GM10248 (cell line): ENCODE results near the gene GZMH.

Source experiments
- CTCF ChIA-PET: fragments of 300-600 bp; sonication (Branson Sonifier 250); formaldehyde crosslinking; extraction: SDS; loops from one replicate; lab custom pipeline; 2021; ENCODE audit warnings: antibody characterized with exemption; lab: Yijun Ruan, JAX
- POLR2A ChIA-PET: fragments of 350-650 bp; sonication (Branson Sonifier 250); formaldehyde crosslinking; extraction: SDS; loops from one replicate; lab custom pipeline; 2020; ENCODE audit warnings: antibody characterized with exemption; lab: Yijun Ruan, JAX
- DNase-seq: peaks from one replicate; pipeline ENCODE4 v3.0.0; 2012; ENCODE audit errors: extremely low spot score
- TF ChIP-seq, protein P1 (sequence below): IDR thresholded peaks from 2 replicates; pipeline ENCODE4 v1.5.1; 2012; ENCODE audit warnings: mild to moderate bottlenecking, low read depth; ENCODE audit errors: extremely low read depth, missing control alignments, control extremely low read depth

GZMH gene

DNA sequence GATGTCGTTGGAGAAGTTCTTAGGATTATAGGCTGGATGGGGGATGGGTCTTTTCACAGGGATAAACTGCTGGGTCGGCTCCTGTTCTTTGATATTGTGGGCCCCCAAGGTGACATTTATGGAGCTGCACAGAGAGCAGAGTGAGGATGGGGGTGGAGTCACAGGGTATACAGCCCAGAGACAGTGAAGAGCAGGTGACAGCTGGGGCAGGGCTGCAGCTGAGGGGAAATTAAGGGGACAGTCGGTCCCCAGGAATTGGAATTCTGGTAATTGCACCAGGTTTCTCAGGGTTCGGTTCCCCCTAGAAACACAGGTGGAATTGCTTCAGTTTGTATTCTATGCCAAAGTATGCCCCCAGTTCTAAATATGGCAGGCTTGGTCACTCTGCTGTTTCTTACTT, 22.9 kb upstream of the GZMH start:
- TF ChIP-seq, protein P1, sequence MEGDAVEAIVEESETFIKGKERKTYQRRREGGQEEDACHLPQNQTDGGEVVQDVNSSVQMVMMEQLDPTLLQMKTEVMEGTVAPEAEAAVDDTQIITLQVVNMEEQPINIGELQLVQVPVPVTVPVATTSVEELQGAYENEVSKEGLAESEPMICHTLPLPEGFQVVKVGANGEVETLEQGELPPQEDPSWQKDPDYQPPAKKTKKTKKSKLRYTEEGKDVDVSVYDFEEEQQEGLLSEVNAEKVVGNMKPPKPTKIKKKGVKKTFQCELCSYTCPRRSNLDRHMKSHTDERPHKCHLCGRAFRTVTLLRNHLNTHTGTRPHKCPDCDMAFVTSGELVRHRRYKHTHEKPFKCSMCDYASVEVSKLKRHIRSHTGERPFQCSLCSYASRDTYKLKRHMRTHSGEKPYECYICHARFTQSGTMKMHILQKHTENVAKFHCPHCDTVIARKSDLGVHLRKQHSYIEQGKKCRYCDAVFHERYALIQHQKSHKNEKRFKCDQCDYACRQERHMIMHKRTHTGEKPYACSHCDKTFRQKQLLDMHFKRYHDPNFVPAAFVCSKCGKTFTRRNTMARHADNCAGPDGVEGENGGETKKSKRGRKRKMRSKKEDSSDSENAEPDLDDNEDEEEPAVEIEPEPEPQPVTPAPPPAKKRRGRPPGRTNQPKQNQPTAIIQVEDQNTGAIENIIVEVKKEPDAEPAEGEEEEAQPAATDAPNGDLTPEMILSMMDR: no peak
- DNase-seq: no peak
- POLR2A ChIA-PET: no interaction called here
- CTCF ChIA-PET: no interaction called here

DNA sequence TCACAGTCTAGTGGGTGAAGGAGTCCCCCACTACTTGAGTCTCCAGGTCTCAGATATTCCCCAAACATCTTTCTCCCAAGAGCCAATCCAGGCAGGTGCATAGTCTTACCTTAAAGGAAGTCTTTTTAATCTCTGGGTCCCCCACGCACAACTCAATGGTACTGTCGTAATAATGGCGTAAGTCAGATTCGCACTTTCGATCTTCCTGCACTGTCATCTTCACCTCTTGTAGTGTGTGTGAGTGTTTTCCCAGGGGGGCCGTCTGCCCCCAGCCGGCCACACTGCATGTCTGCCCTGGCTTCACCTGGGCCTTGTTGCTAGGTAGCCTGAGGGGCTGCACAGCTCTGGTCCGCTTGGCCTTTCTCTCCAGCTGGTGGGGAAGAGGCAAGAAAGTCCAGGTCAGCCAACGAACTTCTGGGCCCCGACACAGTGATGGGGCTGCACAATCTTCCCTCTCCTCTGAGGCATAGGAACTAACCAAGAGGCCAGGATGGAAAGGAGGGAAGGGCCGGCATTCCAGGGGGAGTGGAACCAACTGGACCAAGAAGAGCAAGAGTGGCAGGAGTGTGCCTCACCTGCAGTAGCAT, 22.4 kb upstream of the GZMH start:
- no peak for DNase-seq
- TF ChIP-seq, protein P1: no peak
- ChIA-PET POLR2A (no interaction called here), CTCF (interaction anchor here (2.2 kb wide), 1 partner anchor 26 kb away, joined by 7 read pairs; no protein-coding TSS in a partner anchor)

DNA sequence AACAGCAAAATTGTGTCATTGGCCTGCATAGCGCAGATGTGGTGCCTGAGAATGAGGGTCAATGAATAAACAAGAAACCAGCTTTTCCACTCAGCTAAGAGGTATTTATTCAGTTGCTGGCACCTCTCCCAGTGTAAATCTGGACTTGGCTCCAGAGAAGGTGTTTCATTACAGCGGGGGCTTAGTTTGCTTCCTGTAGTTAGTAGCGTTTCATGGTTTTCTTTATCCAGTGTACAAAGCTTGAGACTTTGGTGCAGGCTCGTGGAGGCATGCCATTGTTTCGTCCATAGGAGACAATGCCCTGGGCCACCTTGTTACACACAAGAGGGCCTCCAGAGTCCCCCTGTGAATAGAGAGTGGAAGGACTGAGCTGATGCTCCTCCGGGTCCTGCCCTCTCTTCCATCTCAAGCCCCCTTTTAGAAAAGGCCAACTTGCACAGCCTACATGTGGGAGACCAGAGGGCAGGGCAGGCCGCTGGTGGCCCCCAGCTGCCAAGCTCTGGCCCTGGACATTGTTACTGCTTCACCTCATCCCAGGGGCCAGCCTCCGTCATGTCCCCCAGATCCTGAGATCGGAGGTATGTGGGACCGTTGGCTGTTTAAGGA, 21.5 kb upstream of the GZMH start:
- POLR2A ChIA-PET: no interaction called here
- TF ChIP-seq, protein P1: no peak
- CTCF ChIA-PET: interaction anchor here (1.1 to 2.2 kb wide), 2 partner anchors 17 to 25 kb away, joined by 5 to 7 read pairs; no protein-coding TSS in a partner anchor
- DNase-seq: no peak

DNA sequence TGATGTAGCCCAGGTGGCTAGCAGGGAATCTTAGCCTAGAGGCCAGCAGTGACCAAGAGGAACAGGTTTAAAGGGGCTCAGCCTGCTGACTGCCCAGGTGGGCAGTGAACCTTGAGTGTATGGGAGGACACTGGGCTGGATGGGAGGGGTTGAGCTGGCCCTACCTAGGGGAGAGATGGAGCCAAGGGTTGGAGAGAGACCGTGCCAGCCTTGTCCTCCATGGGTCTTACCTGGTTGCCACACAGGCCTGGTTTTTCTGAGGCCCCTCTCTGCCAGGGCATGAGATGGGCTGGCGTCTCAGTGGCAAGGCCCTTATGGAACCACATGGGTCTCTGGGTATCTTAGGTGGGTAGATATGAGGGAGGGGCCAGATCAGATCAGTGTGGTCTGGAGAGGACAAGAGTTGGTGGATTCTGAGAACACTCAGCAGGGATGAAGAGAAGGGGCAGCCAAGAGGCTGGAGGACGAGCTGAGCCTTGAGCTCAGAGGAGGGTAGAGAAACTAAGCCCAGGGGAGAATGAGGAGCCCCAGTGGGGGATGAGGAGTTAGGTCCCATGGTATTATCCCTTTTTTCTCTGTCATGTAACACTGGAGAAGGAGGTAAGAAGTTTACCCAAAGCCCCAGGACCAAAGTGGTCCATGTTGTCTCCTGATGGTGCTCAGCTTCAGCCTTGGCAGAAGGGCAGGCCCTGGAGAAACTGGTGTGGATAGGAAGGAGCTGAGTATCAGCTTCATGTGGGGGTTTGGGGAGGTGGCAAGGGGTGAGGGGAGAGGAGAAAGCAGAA, 20.8 kb upstream of the GZMH start:
- TF ChIP-seq, protein P1: no peak
- CTCF ChIA-PET: interaction anchor here (1.1 to 2.2 kb wide), 2 partner anchors 16 to 25 kb away, joined by 5 to 7 read pairs; no protein-coding TSS in a partner anchor
- POLR2A ChIA-PET: no interaction called here
- no peak for DNase-seq

DNA sequence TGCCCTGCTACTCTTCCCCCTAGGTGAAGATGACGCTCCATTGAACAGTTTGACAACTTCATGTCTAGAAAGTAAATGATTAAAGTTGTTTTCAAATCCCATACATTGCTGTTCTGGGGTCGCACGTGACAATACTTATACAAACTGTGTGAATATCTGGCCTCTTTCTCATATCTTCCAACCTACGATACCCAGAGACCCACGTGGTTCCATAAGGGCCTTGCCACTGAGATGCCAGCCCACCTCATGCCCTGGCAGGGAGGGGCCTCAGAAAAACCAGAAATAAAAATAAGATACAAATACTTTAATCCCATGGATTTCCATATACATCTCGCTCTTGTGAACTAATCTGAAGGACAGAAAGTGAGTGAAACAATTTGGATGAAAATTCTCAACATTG, 20.0 kb upstream of the GZMH start:
- ChIA-PET CTCF (interaction anchor here (1.1 kb wide), 1 partner anchor 34 kb away, joined by 3 read pairs; no protein-coding TSS in a partner anchor), POLR2A (no interaction called here)
- no peak for DNase-seq
- TF ChIP-seq, protein P1: no peak

DNA sequence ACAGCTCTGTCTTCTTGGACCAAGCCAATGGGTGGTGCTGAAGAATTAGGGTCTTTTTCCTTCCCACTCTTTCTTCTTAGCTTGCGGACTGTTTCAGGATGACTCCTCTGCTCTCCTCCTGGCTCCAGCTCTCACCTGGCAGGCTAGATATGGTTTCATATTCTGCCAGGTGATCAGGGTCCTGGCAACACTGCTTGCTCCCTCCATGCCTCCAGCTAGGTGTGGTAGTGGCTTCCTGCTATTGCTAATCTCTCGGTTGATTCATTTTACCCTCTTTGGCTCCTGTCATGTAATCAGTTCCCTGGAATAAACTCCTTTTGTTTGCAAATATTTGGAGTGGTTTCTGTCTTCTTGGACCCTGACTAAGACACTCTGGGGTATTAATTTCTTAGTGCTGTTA, 4.3 kb upstream of the GZMH start:
- CTCF ChIA-PET: interaction anchor here (0.9 to 2.2 kb wide), 6 partner anchors 8 to 96 kb away, joined by 3 to 5 read pairs (median 3); no protein-coding TSS in a partner anchor
- TF ChIP-seq, protein P1: no peak
- no peak for DNase-seq
- POLR2A ChIA-PET: no interaction called here
